ENCODE measurements around the gene PCDHB6. TPM values are rescaled to one million over a fixed set of nuclear protein-coding genes. Genes with fewer than 3 reads are reported as not detected.
A peak's percentile ranks its signal among the peaks of the same experiment; 100 is the strongest.
"Not testable (repeated sequence)": the region's sequence is repeated elsewhere in the genome, so short reads cannot be mapped to it uniquely, and the experiment has no call there.

The PCDHB6 gene
- 0.32 TPM for total RNA-seq
- long read RNA-seq, result 0 reads

GRCh38 chr5:141149812-141150211 is at the start of gene PCDHB6:
Gene PCDHB6, plus strand, starts transcription at chr5:141150057. Its CDS starts 201 bp downstream, at chr5:141150258.
- intact Hi-C loops (cut with micrococcal nuclease), result no loop called here
- DNase-seq (no peak), ATAC-seq (no peak)

- intact Hi-C loops (cut with micrococcal nuclease), result no loop called here
- ATAC-seq, result peak; percentile 48
- DNase-seq, result peak; percentile 40
These were observed 49.5 kb upstream of the PCDHB6 start, which contains the start of gene PCDHB3 for GRCh38 chr5:141100243-141100805. Gene PCDHB3, plus strand, starts transcription at chr5:141100473. Its CDS starts 177 bp downstream, at chr5:141100650.

- no peak for DNase-seq
- no peak for ATAC-seq
- intact Hi-C loops (cut with micrococcal nuclease), result no loop called here
These were observed 48.8 kb upstream of the PCDHB6 start for GRCh38 chr5:141101059-141101458.

- intact Hi-C loops (cut with micrococcal nuclease); DNase-seq; ATAC-seq: not testable (repeated sequence)
These were observed 47.8 kb upstream of the PCDHB6 start for GRCh38 chr5:141102070-141102469.

GRCh38 chr5:141102471-141102870 is 47.4 kb upstream of the PCDHB6 start:
- intact Hi-C loops (cut with micrococcal nuclease); ATAC-seq: not testable (repeated sequence)

GRCh38 chr5:141105350-141105749 is 44.5 kb upstream of the PCDHB6 start:
- intact Hi-C loops (cut with micrococcal nuclease), result no loop called here
- DNase-seq, result no peak
- no peak for ATAC-seq

More at GRCh38 chr5:141102471-141102870, 47.4 kb upstream of the PCDHB6 start:
- not testable (repeated sequence) for DNase-seq

GRCh38 chr5:141119250-141119649 is 30.6 kb upstream of the PCDHB6 start:
- intact Hi-C loops (cut with micrococcal nuclease), result no loop called here
- ATAC-seq (no peak), DNase-seq (no peak)

- no peak for DNase-seq
- no peak for ATAC-seq
- intact Hi-C loops (cut with micrococcal nuclease), result no loop called here
These were observed 28.3 kb upstream of the PCDHB6 start, which contains the start of gene PCDHB4 for GRCh38 chr5:141121563-141121962. Gene PCDHB4, plus strand, starts transcription at chr5:141121818. Its CDS starts 181 bp downstream, at chr5:141121999.

- intact Hi-C loops (cut with micrococcal nuclease), result no loop called here
- ATAC-seq (no peak), DNase-seq (no peak)
These were observed 27.9 kb upstream of the PCDHB6 start for GRCh38 chr5:141121985-141122384.

GRCh38 chr5:141123396-141124135 is 26.3 kb upstream of the PCDHB6 start:
- DNase-seq; ATAC-seq; intact Hi-C loops (cut with micrococcal nuclease): not testable (repeated sequence)

GRCh38 chr5:141127305-141127704 is 22.6 kb upstream of the PCDHB6 start:
- ATAC-seq, result no peak
- intact Hi-C loops (cut with micrococcal nuclease), result no loop called here
- no peak for DNase-seq

GRCh38 chr5:141135030-141135717 is 14.7 kb upstream of the PCDHB6 start, which contains the start of gene PCDHB5:
Gene PCDHB5, plus strand, starts transcription at chr5:141135206. Its CDS starts 229 bp downstream, at chr5:141135435.
- intact Hi-C loops (cut with micrococcal nuclease), result no loop called here
- ATAC-seq (peak; percentile 41), DNase-seq (no peak)

- ATAC-seq, result no peak
- no peak for DNase-seq
- intact Hi-C loops (cut with micrococcal nuclease), result no loop called here
These were observed 14.1 kb upstream of the PCDHB6 start for GRCh38 chr5:141135718-141136266.

GRCh38 chr5:141137346-141137745 is 12.5 kb upstream of the PCDHB6 start:
- DNase-seq; intact Hi-C loops (cut with micrococcal nuclease): not testable (repeated sequence)

GRCh38 chr5:141150224-141150992 is 551 bp downstream of the PCDHB6 start:
- intact Hi-C loops (cut with micrococcal nuclease), result no loop called here
- no peak for ATAC-seq
- DNase-seq, result no peak

More at GRCh38 chr5:141137346-141137745, 12.5 kb upstream of the PCDHB6 start:
- not testable (repeated sequence) for ATAC-seq

- DNase-seq (no peak), ATAC-seq (no peak)
- intact Hi-C loops (cut with micrococcal nuclease), result no loop called here
These were observed 1.1 kb downstream of the PCDHB6 start for GRCh38 chr5:141150993-141151325.

GRCh38 chr5:141151632-141152031 is 1.8 kb downstream of the PCDHB6 start:
- ATAC-seq; intact Hi-C loops (cut with micrococcal nuclease); DNase-seq: not testable (repeated sequence)

- ATAC-seq; intact Hi-C loops (cut with micrococcal nuclease); DNase-seq: not testable (repeated sequence)
These were observed 2.2 kb downstream of the PCDHB6 start for GRCh38 chr5:141152096-141152495.

Data from left ventricle myocardium superior (tissue), 1 donor.